Left ventricle myocardium superior (tissue), 1 donor: ENCODE results near the gene CTAGE15. TPM values are rescaled to one million over a fixed set of nuclear protein-coding genes. Genes with fewer than 3 reads are reported as not detected.
"Not testable (repeated sequence)": the region's sequence is repeated elsewhere in the genome, so short reads cannot be mapped to it uniquely, and the experiment has no call there.

Experiments
- ATAC-seq: fragments of 200-7000 bp; cut with Tn5 transposase; one replicate; pipeline ENCODE4 v1.9.1; 2020; ENCODE audit warnings: mild to moderate bottlenecking, moderate library complexity
- DNase-seq: peaks from one replicate; pipeline ENCODE4 v3.0.0-alpha.2; 2020
- intact Hi-C: fragments of 100-400 bp; cut with micrococcal nuclease; formaldehyde crosslinking; loops from one replicate; pipeline ENCODE4 v1.11.0; 2022
- long read RNA-seq: library from polyadenylated mRNA; unstranded; transcript quantifications from one replicate; pipeline ENCODE4 v2.0.0, GENCODE V29; 2021
- total RNA-seq: library from RNA; stranded (reverse); fragmentation: NEBNext Ultra II Directional; extraction: Animal tissue kit (Norgen Biotek cat#: 25700); gene quantifications from one replicate; pipeline ENCODE4 v1.2.1, GENCODE V29; 2021
- donor health status: DM: no; HTN: yes; CAD: no; lungs with severe emphysema.

The CTAGE15 gene
- 0.15 TPM for total RNA-seq
- long read RNA-seq: 0 reads

GRCh38 chr7:143571501-143571900, at the start of gene CTAGE15:
CTAGE15 (plus strand) TSS chr7:143571801; CDS start chr7:143571818, 17 bp downstream.
- ATAC-seq, intact Hi-C loops, DNase-seq: not testable (repeated sequence)

- intact Hi-C loops, DNase-seq: not testable (repeated sequence)
- ATAC-seq: peak; percentile 95
Observed at GRCh38 chr7:143522309-143522916, 49.2 kb upstream of the CTAGE15 start.

- DNase-seq, intact Hi-C loops: not testable (repeated sequence)
- ATAC-seq: peak; percentile 79
Observed at GRCh38 chr7:143531169-143531926, 40.3 kb upstream of the CTAGE15 start.

- peak; percentile 74 for ATAC-seq
- intact Hi-C loops, DNase-seq: not testable (repeated sequence)
Observed at GRCh38 chr7:143531932-143532331, 39.7 kb upstream of the CTAGE15 start.

- DNase-seq, intact Hi-C loops: not testable (repeated sequence)
- peak; percentile 69 for ATAC-seq
Observed at GRCh38 chr7:143533213-143533839, 38.3 kb upstream of the CTAGE15 start.

- ATAC-seq, intact Hi-C loops, DNase-seq: not testable (repeated sequence)
Observed at GRCh38 chr7:143536443-143536842, 35.2 kb upstream of the CTAGE15 start.

- DNase-seq, intact Hi-C loops: not testable (repeated sequence)
- peak; percentile 63 for ATAC-seq
Observed at GRCh38 chr7:143543288-143544038, 28.1 kb upstream of the CTAGE15 start.

GRCh38 chr7:143555968-143556367, 15.6 kb upstream of the CTAGE15 start:
- intact Hi-C loops, ATAC-seq, DNase-seq: not testable (repeated sequence)

GRCh38 chr7:143563306-143563705, 8.3 kb upstream of the CTAGE15 start:
- DNase-seq, intact Hi-C loops: not testable (repeated sequence)
- ATAC-seq: peak; percentile 83

- ATAC-seq, intact Hi-C loops, DNase-seq: not testable (repeated sequence)
Observed at GRCh38 chr7:143566001-143566400, 5.6 kb upstream of the CTAGE15 start.

GRCh38 chr7:143588183-143588582, 16.6 kb downstream of the CTAGE15 start:
- DNase-seq, intact Hi-C loops, ATAC-seq: not testable (repeated sequence)

GRCh38 chr7:143589897-143590296, 18.3 kb downstream of the CTAGE15 start:
- intact Hi-C loops, ATAC-seq, DNase-seq: not testable (repeated sequence)

GRCh38 chr7:143598086-143598485, 26.5 kb downstream of the CTAGE15 start:
- ATAC-seq, intact Hi-C loops: not testable (repeated sequence)
- DNase-seq: peak; percentile 15

GRCh38 chr7:143603549-143603948, 31.9 kb downstream of the CTAGE15 start:
- intact Hi-C loops, ATAC-seq, DNase-seq: not testable (repeated sequence)

- ATAC-seq, DNase-seq, intact Hi-C loops: not testable (repeated sequence)
Observed at GRCh38 chr7:143606088-143606487, 34.5 kb downstream of the CTAGE15 start.

- DNase-seq, intact Hi-C loops, ATAC-seq: not testable (repeated sequence)
Observed at GRCh38 chr7:143615545-143615944, 43.9 kb downstream of the CTAGE15 start.

GRCh38 chr7:143617204-143617603, 45.6 kb downstream of the CTAGE15 start:
- ATAC-seq, intact Hi-C loops, DNase-seq: not testable (repeated sequence)

GRCh38 chr7:143620058-143620457, 48.5 kb downstream of the CTAGE15 start:
- intact Hi-C loops, DNase-seq: not testable (repeated sequence)
- peak; percentile 75 for ATAC-seq

- DNase-seq, intact Hi-C loops: not testable (repeated sequence)
Observed at GRCh38 chr7:143620646-143621045, 49.0 kb downstream of the CTAGE15 start, which contains the start of gene TCAF2. TCAF2 (plus strand) TSS chr7:143620974.

More at GRCh38 chr7:143620646-143621045, 49.0 kb downstream of the CTAGE15 start, which contains the start of gene TCAF2:
- peak; percentile 99 for ATAC-seq
